HG03175 (cell line): ENCODE measurements around the gene PDGFA.

Experiments
- ATAC-seq: cut with Tn5 transposase; IDR thresholded peaks from one replicate; pipeline ENCODE4 v1.9.1; 2021; ENCODE audit warnings: mild to moderate bottlenecking, moderate library complexity; ENCODE audit not compliant: unreplicated experiment

Gene PDGFA

GRCh38 chr7:517774-518629 is 1.6 kb downstream of the PDGFA start:
- ATAC-seq, result no peak

GRCh38 chr7:516606-517456 is 2.8 kb downstream of the PDGFA start:
- ATAC-seq, result no peak

- ATAC-seq, result no peak
Observed at GRCh38 chr7:516216-516605, 3.4 kb downstream of the PDGFA start.

- ATAC-seq, result no peak
Observed at GRCh38 chr7:515628-516027, 4.0 kb downstream of the PDGFA start.

- ATAC-seq, result no peak
Observed at GRCh38 chr7:514651-515598, 4.7 kb downstream of the PDGFA start.

- ATAC-seq, result no peak
Observed at GRCh38 chr7:514242-514641, 5.4 kb downstream of the PDGFA start.

GRCh38 chr7:513521-514166 is 6.0 kb downstream of the PDGFA start:
- ATAC-seq, result no peak

- no peak for ATAC-seq
Observed at GRCh38 chr7:512541-513311, 6.9 kb downstream of the PDGFA start.

GRCh38 chr7:512146-512510 is 7.5 kb downstream of the PDGFA start:
- ATAC-seq, result no peak

- no peak for ATAC-seq
Observed at GRCh38 chr7:511476-512145, 8.0 kb downstream of the PDGFA start.

GRCh38 chr7:510782-511281 is 8.8 kb downstream of the PDGFA start:
- no peak for ATAC-seq

- no peak for ATAC-seq
Observed at GRCh38 chr7:510131-510481, 9.5 kb downstream of the PDGFA start.

- ATAC-seq, result no peak
Observed at GRCh38 chr7:509426-510130, 10.1 kb downstream of the PDGFA start.

- ATAC-seq, result no peak
Observed at GRCh38 chr7:508461-509170, 11.0 kb downstream of the PDGFA start.

GRCh38 chr7:507623-508300 is 11.9 kb downstream of the PDGFA start:
- no peak for ATAC-seq

GRCh38 chr7:506921-507622 is 12.6 kb downstream of the PDGFA start:
- ATAC-seq, result no peak

- ATAC-seq, result no peak
Observed at GRCh38 chr7:506391-506831, 13.2 kb downstream of the PDGFA start.
